H54 (cell line): ENCODE results near the gene PCK2.

Source experiments
- DNase-seq: peaks from one replicate; pipeline ENCODE4 v3.0.0; 2011; ENCODE audit warnings: low spot score, mixed read lengths; ENCODE audit not compliant: insufficient read length
- FAIRE-seq: peaks from 3 replicates; lab custom pipeline; 2011; peaks lifted over from hg19 to GRCh38; lab: Jason Lieb, UNC
- POLR2A ChIP-seq: IDR thresholded peaks from 2 replicates; pipeline ENCODE4 v1.6.1; 2011; ENCODE audit warnings: low read depth, mild to moderate bottlenecking, low read length

PCK2 gene

DNA sequence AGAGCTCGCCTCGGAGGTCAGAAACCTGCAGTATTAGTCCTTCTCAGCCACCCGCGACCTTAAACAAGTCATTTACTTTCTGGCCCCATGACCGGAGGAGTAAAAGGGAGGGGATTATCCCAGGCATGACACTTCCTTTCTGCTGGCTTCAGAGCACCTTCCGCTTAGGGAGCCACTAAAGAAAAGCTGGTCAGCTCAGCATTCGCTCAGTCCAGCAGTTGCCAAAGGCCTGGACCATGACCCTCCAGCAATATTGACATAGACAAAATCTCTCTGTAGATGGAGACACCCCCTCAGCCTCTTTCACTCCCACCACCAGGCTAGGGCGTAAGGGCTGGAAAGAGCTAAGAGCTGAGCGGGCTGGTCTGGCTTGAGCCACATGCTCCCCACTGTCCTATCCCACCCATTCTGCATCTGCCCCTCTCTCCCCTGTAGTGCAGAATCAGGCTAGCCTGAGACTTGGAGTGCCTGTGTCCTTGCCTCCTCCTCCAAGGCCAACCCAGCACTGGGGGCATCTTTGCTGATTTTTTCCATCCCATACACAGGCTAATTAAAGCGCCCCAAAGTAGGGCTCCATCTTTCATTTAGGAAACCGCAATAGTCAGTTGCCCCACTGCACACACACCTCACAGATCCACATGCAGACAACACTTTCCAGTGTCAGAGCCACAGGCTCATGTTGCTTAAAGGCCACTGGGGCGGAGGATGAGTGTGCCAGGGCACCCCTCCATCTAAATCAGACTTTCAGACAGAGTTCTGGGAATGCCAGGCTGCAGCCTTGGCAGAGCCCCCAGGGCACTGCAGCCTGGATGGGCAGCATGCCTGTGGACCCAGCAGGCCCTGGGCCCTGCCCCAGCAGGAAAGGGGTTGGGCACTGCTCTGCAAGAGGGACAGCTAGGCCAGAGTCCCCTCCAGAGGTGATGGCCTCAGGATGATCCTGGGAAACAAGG is 26.7 kb upstream of the PCK2 start:
- no peak for TF ChIP-seq POLR2A
- FAIRE-seq: no peak
- DNase-seq: no peak

DNA sequence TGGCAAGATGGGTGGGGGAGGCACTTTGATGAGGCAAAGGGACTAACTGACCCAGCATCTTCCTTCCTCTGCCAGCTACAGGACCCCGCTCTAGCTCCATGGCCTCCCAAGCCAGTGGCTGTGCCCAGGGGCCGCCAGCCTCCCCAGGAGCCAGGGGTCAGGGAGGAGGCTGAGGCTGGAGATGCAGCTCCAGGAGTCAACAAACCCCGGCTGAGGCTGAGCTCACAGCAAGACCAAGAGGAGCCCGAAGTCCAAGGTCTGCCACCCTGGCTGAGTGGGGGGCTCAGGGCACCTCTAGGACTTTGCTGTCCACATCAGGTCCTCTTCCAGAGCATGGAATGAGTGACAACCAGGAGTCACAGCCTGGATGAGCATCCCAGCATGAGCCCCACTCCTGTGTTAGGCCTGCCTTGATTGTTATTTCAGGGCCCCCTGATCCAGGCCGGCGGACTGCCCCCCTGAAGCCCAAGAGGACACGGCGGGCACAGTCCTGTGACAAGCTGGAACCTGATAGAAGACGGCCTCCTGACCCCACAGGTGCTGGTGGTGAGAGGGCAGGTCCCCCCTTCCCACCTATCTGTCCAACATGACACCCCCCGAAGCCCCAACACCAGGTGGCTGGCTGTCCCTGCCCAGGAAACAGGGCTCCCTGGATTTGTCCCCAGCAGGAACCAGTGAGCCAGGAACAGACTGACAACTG is 25.2 kb upstream of the PCK2 start:
- no peak for FAIRE-seq
- TF ChIP-seq POLR2A: no peak

DNA sequence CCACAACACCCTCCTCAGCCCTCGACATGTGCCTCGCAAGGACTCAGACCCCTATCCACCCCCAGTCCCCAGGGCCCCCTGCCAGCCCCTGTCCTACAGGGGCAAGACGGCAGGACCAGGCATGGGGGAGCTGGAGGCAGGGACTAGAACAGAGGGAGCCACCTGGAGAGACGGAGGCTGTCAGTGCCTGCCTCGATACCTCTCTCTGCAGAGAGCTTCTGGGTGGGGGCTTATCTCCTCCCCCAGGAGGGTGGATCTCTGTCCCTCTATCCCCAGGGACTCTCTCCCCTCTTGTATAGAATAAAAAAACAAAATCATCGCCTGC is 24.7 kb upstream of the PCK2 start:
- FAIRE-seq (no peak), DNase-seq (no peak)
- TF ChIP-seq POLR2A: no peak

More for the DNA sequence above, 25.2 kb upstream of the PCK2 start:
- no peak for DNase-seq

DNA sequence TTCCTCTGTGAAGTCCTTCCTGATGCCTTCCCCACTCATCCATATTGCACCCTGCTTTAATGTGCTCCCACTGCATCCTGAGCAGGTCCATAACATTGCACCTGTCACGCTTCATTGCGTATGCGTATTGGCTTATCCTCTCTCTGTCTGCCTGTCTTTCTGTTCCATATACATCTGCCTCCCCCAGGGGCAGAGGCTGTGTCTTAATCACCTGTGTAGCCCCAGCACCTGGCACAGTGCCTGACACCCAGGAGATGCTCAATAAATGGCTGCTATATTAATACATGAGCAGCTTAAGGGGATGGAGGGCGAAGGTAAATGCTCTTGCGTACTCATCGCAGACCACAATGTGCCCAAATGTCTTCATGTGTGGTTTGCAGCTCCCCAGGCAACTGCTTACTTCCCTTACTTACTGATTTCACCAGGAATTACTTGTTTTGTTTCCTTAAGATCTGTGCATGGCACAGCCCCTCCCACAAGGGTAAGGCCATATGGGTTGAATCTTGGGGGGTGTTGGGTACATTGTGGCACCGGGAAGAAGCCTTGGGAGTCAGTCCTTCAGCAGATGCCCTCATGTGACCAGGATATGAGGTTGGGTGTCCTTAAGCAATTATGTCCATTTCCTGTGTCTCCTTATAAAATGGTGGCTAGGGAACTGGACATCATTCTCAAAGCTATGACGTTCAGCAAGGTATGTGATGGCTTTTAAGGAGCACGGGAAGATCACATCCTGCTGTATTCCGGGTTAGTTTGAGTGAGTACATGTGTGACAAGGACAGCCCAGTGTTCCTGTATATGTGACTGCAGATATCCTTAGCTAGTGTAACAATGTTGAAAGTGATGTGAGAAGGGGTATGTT is 23.6 kb upstream of the PCK2 start:
- TF ChIP-seq POLR2A: no peak
- DNase-seq (no peak), FAIRE-seq (no peak)

DNA sequence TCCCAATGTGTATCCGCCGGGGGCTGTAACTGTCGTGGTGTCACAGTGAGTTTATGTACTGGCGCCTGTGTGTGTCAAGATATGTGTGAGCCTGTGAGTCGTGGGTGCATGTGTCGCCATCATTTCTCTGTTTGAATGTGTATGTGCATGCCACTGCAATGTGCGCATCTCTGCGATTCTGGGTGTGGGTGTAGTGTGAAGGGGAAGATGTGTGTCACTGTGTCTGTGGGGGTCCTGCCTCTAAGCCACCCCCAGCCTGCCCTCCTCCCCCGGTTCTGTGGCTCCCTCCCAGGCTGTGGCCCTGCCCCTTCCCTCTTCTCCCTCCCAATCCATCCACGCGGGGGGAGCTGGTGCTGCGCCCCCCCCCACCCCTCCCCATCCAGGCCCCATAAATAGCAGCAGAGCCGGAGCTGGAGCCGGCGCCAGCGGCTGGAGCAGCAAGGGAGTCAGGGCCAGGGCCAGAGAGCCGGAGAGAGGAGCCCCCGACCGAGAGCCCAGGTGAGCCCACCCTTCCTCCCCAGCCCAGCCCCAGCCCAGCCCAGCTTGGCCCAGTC is 22.9 kb upstream of the PCK2 start, which contains the start of gene CPNE6:
CPNE6 (plus strand) TSS at position 419 of the 554 bp plus-strand sequence. CDS start 1,375 bp downstream, outside the sequence.
- DNase-seq (no peak), FAIRE-seq (no peak)

DNA sequence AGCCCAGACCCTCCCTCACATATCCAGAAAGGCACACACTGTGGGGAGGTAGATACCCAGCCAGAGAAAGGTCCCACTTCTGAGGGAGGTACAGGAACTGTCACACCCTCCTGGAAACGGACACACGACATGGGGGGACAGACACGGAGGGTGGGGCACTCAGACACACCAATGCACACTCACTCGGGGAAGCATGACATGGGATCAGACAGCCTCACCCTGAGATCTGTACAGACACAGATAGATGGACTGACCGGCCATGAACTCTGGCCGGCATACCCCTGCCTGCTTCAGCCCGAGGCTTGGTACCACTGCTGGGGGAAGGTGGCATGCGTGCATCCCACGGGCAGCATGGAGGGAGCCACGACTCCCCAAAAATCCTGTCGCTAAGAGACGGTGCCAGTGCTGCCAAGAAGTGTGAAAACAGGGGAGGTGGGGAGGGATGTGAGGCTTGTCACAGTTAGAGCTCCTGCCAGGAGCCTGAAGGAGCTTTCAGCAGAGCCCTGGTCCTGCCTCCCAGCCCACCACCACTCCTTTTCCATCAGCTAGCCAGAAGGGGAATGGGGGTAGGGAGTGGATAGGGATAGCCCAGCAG is 22.2 kb upstream of the PCK2 start:
- FAIRE-seq (no peak), DNase-seq (no peak)
- TF ChIP-seq POLR2A: no peak

More for the DNA sequence above, 22.9 kb upstream of the PCK2 start, which contains the start of gene CPNE6:
- no peak for TF ChIP-seq POLR2A

DNA sequence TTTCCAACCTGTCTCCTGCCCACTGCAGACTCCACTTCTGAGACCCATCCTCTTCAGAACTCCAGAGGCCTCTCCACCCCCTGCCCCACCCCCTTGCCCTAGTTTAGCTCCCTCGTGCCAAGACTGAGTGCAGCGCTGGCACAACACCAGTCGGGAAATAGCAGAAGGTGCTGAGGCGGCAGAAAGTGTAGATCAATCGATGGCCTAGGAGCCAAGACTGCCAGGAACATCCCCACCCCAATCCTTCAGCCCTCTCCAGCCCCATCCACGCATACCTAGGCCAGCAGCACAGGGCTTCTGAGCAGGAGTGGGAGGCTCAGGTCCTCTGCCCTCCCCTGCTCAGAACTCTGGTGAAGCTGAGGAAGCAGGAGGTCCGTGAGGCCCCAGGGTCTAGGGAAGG is 21.7 kb upstream of the PCK2 start:
- no peak for TF ChIP-seq POLR2A

DNA sequence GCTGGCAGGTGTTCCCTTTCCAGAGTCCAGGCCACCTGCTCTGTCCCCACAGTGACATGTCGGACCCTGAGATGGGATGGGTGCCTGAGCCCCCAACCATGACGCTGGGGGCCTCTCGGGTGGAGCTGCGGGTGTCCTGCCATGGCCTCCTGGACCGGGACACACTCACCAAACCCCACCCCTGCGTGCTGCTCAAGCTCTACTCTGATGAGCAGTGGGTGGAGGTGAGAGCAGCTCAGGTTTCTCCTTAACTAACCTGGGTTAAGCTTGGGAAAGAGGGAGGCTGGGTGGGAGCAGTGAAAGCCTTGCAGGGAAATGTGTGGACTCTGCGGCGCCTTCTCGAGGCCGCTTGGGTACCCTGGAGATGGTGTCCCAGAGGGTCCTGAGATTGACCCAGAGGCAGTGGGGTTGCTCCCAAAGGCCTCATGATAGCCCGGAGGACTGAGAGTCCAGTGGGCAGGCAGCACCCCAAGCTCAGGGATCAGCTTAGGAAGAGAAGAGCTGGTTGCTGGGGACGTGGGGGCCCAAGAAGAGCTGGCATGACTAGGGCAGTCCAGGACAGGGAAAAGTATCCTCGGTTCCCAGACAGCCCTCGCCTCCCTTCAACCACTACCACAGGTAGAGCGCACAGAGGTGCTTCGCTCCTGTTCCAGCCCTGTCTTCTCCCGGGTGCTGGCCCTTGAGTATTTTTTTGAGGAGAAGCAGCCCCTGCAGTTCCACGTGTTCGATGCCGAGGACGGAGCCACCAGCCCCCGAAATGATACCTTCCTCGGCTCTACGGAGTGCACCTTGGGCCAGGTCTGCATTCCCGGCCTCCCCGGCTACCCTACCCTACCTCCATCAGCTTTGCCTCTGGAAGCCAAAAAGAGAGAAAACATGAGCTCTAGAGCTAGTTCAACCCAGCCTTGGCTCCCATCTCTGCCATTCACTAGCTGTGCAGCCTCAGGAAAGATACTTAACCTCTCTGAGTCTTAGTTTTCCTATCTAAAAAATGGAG is 20.9 kb upstream of the PCK2 start:
- DNase-seq (no peak), FAIRE-seq (no peak)
- no peak for TF ChIP-seq POLR2A

More for the DNA sequence above, 21.7 kb upstream of the PCK2 start:
- DNase-seq: no peak
- no peak for FAIRE-seq

DNA sequence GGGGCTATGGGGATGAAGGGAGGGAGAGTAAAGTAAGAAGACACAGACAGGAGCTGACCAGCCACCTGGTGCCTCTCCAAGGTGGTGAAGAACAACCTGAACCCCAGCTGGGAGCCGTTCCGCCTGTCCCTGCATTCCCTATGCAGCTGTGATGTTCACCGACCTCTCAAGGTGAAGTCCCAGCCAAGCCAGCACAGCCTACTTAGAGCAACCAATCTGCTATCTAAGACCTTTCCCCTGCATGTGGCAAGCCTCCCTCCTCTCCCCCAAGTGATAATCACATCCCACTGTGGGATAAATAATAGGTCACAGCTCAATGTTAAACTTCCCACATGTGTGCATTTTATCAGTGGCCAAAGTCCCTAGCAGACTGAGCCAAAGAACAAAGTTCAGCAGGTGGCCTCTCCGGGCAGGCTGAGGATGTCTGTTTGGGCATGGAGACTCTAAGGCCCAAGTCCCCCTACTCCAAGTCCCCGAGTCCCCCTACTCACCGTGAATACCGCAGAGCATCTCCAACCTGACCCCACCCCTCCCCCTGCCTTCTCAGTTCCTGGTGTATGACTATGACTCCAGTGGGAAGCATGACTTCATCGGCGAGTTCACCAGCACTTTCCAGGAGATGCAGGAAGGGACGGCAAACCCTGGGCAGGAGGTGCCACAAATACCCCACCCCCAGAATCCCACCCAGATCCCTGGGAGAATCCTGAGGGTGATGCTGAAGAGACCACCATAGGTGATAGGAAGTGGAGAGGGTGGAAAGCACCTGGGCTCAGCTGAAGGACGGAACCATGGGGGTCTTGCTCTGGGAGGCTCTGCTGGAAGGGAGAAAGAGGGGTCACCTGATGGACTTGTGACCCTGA is 19.3 kb upstream of the PCK2 start:
- FAIRE-seq: no peak
- DNase-seq: no peak
- TF ChIP-seq POLR2A: no peak

DNA sequence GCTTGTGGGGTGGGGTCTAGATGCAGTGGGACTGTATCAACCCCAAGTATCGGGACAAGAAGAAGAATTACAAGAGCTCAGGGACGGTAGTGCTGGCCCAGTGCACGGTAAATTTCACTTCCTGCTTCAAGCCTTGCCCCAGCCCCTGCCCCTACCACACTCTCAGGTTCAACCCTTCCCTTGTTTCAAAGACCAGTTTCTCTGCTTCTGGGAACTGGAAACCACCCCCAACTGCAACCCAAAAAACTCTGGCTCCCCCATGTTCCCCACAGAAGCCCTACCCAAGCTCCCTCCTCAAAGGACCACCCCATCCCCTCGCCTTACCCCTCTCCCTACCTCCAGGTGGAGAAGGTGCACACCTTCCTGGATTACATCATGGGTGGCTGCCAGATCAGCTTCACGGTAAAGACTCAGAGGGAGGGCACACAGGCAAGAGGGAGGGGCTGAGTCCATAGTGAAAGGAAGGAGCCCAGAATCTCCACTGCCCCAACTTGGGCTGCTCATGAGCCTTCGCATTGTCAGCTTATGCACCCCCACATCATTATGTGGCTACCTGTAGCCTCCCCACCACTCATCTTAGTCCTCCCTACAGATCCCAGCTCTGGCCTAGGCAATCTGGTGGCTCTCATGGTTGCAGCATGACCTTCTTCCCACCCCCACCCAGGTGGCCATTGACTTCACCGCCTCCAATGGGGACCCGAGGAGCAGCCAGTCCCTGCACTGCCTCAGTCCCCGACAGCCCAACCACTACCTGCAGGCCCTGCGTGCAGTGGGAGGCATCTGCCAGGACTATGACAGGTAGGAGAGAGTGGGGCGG is 18.4 kb upstream of the PCK2 start:
- no peak for TF ChIP-seq POLR2A
- FAIRE-seq: no peak
- no peak for DNase-seq
